HepG2 (cell line): ENCODE results near the gene TCF20. TPM values are rescaled to one million over a fixed set of nuclear protein-coding genes. Genes with fewer than 3 reads are reported as not detected.

Experiments used
- DNMT1 ChIP-seq: sonication (generic); formaldehyde crosslinking; IDR thresholded peaks from 2 replicates; pipeline ENCODE4 v1.5.1; 2020; ENCODE audit warnings: mild to moderate bottlenecking, missing genetic modification reagents
- DRAP1 ChIP-seq: IDR thresholded peaks from 2 replicates; pipeline ENCODE4 v1.6.1; 2016; ENCODE audit warnings: missing genetic modification reagents, missing compliant biosample characterization
- FOXC1 ChIP-seq: sonication (generic); formaldehyde crosslinking; IDR thresholded peaks from 2 replicates; pipeline ENCODE4 v1.8.0; 2022; ENCODE audit warnings: mild to moderate bottlenecking, missing genetic modification reagents, borderline replicate concordance
- MLLT10 ChIP-seq: sonication (generic); formaldehyde crosslinking; IDR thresholded peaks from 2 replicates; pipeline ENCODE4 v1.4.0; 2020; ENCODE audit warnings: missing genetic modification reagents
- MXD4 ChIP-seq: IDR thresholded peaks from 2 replicates; pipeline ENCODE4 v1.6.1; 2016; ENCODE audit warnings: mild to moderate bottlenecking, missing biosample characterization, missing genetic modification reagents
- RARA ChIP-seq: IDR thresholded peaks from 2 replicates; pipeline ENCODE4 v1.6.1; 2016; ENCODE audit warnings: missing genetic modification reagents, missing compliant biosample characterization
- REXO4 ChIP-seq: sonication (generic); formaldehyde crosslinking; IDR thresholded peaks from 2 replicates; pipeline ENCODE4 v1.8.0; 2022; ENCODE audit warnings: missing genetic modification reagents, mild to moderate bottlenecking, borderline replicate concordance
- RXRB ChIP-seq: IDR thresholded peaks from 2 replicates; pipeline ENCODE4 v1.6.1; 2016; ENCODE audit warnings: borderline replicate concordance, missing genetic modification reagents, missing compliant biosample characterization
- TEAD3 ChIP-seq: optimal IDR thresholded peaks from 2 replicates; pipeline ENCODE3; 2016; ENCODE audit warnings: borderline replicate concordance
- ZBTB43 ChIP-seq: sonication (generic); formaldehyde crosslinking; conservative IDR thresholded peaks from 2 replicates; pipeline ENCODE4 v1.4.0; 2020; ENCODE audit warnings: missing genetic modification reagents
- ZNF251 ChIP-seq: sonication (generic); formaldehyde crosslinking; IDR thresholded peaks from 2 replicates; pipeline ENCODE4 v1.9.0; 2021; ENCODE audit warnings: mild to moderate bottlenecking, missing genetic modification reagents
- ZNF432 ChIP-seq: sonication (generic); formaldehyde crosslinking; IDR thresholded peaks from 2 replicates; pipeline ENCODE4 v1.5.0; 2020; ENCODE audit warnings: missing genetic modification reagents, mild to moderate bottlenecking, borderline replicate concordance
- ZNF546 ChIP-seq: sonication (generic); formaldehyde crosslinking; conservative IDR thresholded peaks from 2 replicates; pipeline ENCODE4 v1.8.1; 2023; ENCODE audit warnings: mild to moderate bottlenecking, missing genetic modification reagents
- ZNF574 ChIP-seq: sonication (generic); formaldehyde crosslinking; IDR thresholded peaks from 2 replicates; pipeline ENCODE4 v1.4.0; 2020; ENCODE audit warnings: missing genetic modification reagents
- ZNF747 ChIP-seq: sonication (generic); formaldehyde crosslinking; IDR thresholded peaks from 2 replicates; pipeline ENCODE4 v1.8.1; 2023; ENCODE audit warnings: missing genetic modification reagents, mild to moderate bottlenecking, borderline replicate concordance
- ZNF775 ChIP-seq: sonication (generic); formaldehyde crosslinking; IDR thresholded peaks from 2 replicates; pipeline ENCODE4 v1.4.0; 2020; ENCODE audit warnings: missing genetic modification reagents, mild to moderate bottlenecking, moderate library complexity, borderline replicate concordance
- polyA plus RNA-seq, 8 experiments: library from polyadenylated mRNA; depleted of rRNA in 3 of 8; stranded (reverse) in 7 of 8; unstranded in 1 of 8; fragments of >200 nt; fragmentation: Illumina TruSeq in 4 of 8; extraction: Trizol in 4 of 8; gene quantifications; 2 replicates each; pipeline versions ENCODE4 v1.2.1 to v1.2.3, GENCODE V29; 2011 to 2016; ENCODE audit warnings: low read depth in 4 of 8, missing spikeins in 1 of 8, mixed read lengths in 1 of 8; ENCODE audit not compliant: insufficient read depth in 1 of 8
- total RNA-seq, 5 experiments: library from RNA; depleted of rRNA; stranded (reverse); fragments of >200 nt; fragmentation: Illumina TruSeq; extraction: Trizol; gene quantifications; 2 replicates each; pipeline ENCODE4 v1.2.3, GENCODE V29; 2016; ENCODE audit warnings: low read depth in 1 of 5
- TF ChIP-seq, protein P1 (sequence below): sonication (generic); formaldehyde crosslinking; IDR thresholded peaks from 2 replicates; pipeline ENCODE4 v1.4.0; 2020; ENCODE audit warnings: missing genetic modification reagents, borderline replicate concordance

The TCF20 gene
- total and polyA plus RNA-seq, 2 of the 13 experiments (the other 11 are each of a cell fraction or from before 2014, with no cell fraction given), result 12.8 to 23.7 TPM

DNA sequence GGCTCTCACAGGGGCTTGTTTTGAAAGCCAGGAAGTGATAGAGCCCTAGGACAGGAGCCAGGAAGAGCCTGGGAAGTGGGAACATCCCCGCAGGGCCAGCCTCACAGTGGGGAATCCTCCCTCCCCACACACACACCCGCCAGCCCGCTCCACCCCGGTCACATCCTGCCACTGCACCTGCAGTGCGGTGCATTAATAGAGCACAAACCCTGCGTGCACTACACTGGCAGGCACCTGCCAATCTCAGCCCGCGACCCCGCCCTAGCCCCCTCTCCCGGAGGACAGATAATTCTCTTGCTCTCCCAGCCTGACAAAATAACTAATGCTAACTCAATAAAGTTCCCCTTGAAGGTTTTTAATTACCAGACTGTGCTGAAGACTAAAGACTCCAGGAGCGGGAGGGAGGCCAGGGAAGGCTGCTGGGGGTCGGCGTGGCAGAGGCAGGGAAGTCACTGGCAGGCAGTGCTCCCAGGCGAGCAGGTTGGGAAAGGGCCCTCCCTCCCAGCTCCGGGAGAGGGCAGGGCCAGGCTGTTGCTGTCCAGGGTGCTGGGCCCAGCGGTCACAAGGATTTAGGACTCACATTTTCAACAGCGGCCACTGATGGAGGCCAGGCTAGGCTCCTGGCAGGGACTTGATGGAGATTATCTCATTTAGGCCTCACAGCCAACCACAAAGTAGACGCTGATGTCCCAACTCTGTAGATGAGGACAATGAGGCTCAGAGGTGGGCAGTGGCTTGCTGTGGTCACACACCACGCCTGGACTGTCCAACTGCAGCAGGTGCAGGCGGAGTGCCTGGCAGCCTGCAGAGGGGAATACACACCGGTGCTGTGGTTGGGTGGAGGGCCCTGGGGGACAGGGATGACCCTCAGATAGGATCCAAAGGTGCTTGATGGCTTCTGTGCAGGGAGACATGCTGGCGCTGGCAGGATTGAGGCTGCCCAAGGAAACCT lies 23.9 kb upstream of the TCF20 start (continued):
- TF ChIP-seq, protein P1, sequence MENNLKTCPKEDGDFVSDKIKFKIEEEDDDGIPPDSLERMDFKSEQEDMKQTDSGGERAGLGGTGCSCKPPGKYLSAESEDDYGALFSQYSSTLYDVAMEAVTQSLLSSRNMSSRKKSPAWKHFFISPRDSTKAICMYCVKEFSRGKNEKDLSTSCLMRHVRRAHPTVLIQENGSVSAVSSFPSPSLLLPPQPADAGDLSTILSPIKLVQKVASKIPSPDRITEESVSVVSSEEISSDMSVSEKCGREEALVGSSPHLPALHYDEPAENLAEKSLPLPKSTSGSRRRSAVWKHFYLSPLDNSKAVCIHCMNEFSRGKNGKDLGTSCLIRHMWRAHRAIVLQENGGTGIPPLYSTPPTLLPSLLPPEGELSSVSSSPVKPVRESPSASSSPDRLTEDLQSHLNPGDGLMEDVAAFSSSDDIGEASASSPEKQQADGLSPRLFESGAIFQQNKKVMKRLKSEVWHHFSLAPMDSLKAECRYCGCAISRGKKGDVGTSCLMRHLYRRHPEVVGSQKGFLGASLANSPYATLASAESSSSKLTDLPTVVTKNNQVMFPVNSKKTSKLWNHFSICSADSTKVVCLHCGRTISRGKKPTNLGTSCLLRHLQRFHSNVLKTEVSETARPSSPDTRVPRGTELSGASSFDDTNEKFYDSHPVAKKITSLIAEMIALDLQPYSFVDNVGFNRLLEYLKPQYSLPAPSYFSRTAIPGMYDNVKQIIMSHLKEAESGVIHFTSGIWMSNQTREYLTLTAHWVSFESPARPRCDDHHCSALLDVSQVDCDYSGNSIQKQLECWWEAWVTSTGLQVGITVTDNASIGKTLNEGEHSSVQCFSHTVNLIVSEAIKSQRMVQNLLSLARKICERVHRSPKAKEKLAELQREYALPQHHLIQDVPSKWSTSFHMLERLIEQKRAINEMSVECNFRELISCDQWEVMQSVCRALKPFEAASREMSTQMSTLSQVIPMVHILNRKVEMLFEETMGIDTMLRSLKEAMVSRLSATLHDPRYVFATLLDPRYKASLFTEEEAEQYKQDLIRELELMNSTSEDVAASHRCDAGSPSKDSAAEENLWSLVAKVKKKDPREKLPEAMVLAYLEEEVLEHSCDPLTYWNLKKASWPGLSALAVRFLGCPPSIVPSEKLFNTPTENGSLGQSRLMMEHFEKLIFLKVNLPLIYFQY (CRISPR knock-in tag), result 0 out of 2 replicates have a peak, but pooled peaks have one; percentile 38
- TF ChIP-seq TEAD3 (CRISPR knock-in tag) (peak; percentile 43), FOXC1 (CRISPR knock-in tag) (0 out of 2 replicates have a peak, but pooled peaks have one; percentile 34), ZNF432 (CRISPR knock-in tag) (no peak), ZBTB43 (peak; percentile 82), RARA (CRISPR knock-in tag) (peak; percentile 53), ZNF251 (no peak), ZNF574 (CRISPR knock-in tag) (peak; percentile 61; the same call in 1 of the 2 replicates), MXD4 (CRISPR knock-in tag) (peak; percentile 76; the same call in 1 of the 2 replicates), ZNF546 (CRISPR knock-in tag) (no peak), REXO4 (no peak), MLLT10 (CRISPR knock-in tag) (no peak), RXRB (CRISPR knock-in tag) (0 out of 2 replicates have a peak, but pooled peaks have one; percentile 39), DRAP1 (CRISPR knock-in tag) (peak; percentile 48; the same call in 1 of the 2 replicates), ZNF775 (CRISPR knock-in tag) (no peak), DNMT1 (no peak), ZNF747 (CRISPR knock-in tag) (no peak)
